ENCODE results near the gene QRICH2. TPM values are rescaled to one million over a fixed set of nuclear protein-coding genes. Genes with fewer than 3 reads are reported as not detected.

QRICH2 gene
- total and polyA plus RNA-seq, 2 donors from 2014 or later = 2.0 to 2.5 TPM

DNA sequence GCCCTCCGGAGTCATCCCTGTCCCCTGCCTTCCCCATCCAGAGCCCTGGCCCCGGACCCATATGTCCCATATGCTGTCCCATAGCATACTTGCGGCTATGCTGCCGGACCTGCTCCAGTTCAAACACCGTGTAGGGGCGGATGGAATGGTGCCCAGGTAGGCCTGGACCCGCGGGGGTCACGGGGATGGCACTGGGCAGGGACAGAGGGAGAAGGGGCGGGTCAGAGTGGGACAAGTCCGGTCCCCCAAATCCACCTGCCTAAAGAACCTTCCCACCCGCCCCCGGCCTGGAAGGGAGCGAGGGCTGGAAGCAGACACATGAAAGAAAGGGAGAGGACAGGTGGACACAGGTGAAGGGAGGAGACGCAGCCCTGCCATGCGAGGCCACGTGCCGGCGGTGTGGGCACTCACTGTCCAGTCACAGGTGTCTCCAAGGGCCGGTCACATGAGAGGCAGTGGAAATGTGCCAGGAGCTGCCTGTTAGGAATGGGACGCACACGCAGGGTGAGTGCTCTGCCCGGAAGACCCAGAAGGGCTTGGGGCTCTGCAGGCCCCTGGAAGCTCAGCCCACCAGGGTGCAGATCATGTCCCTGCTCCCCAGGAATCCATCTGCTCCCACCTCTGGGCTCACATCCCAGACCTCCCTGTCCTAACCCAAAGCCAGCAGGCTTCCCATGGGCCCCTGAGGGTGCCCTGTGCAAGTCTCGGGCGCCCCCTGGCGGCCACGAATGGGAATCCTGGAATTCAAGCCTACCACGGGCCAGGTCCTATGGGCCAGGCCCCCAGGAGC lies 28.9 kb downstream of the QRICH2 start:
- Histone ChIP-seq H3K36me3 (ENCODE audit: control insufficient read depth in 2 of 3, insufficient read depth in 3 of 3, low read length in 3 of 3) (no peaks in the 10 kb centered on the region), H3K27me3 (ENCODE audit: control insufficient read depth, insufficient read depth, low read length) (no peaks in the 10 kb centered on the region), H3K9ac (ENCODE audit: low read length in 3 of 3) (no peak overlapping the region), H3K9me3 (ENCODE audit: control insufficient read depth in 2 of 3, insufficient read depth in 1 of 3, low read length in 3 of 3) (peaks cover 0 to 2% (median 0%) of the 10 kb centered on the region in 3 donors), H3K4me1 (ENCODE audit: control insufficient read depth in 2 of 3, insufficient read depth in 2 of 3, low read depth in 1 of 3, low read length in 3 of 3) (peaks cover 0 to 6% (median 0%) of the 10 kb centered on the region in 3 donors), H3K4me3 (ENCODE audit: low read length in 3 of 3) (peak overlapping the region in 1 of 3 donors; percentile 29), H3K27ac (ENCODE audit: low read depth in 2 of 2, low read length in 2 of 2) (no peak overlapping the region)
- no peak for FAIRE-seq
- DNase-seq = peak; percentile 86 to 94 (median 91)
- intact Hi-C loops (cut with DNase I) = loop anchor here (5.0 kb wide), 1 partner anchor 157 kb away; no protein-coding TSS in a partner anchor
- TF ChIP-seq, protein P1, sequence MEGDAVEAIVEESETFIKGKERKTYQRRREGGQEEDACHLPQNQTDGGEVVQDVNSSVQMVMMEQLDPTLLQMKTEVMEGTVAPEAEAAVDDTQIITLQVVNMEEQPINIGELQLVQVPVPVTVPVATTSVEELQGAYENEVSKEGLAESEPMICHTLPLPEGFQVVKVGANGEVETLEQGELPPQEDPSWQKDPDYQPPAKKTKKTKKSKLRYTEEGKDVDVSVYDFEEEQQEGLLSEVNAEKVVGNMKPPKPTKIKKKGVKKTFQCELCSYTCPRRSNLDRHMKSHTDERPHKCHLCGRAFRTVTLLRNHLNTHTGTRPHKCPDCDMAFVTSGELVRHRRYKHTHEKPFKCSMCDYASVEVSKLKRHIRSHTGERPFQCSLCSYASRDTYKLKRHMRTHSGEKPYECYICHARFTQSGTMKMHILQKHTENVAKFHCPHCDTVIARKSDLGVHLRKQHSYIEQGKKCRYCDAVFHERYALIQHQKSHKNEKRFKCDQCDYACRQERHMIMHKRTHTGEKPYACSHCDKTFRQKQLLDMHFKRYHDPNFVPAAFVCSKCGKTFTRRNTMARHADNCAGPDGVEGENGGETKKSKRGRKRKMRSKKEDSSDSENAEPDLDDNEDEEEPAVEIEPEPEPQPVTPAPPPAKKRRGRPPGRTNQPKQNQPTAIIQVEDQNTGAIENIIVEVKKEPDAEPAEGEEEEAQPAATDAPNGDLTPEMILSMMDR (IDR thresholded peaks at IDR 0.05; ENCODE audit: borderline replicate concordance, extremely low read depth, insufficient read depth) = peak; percentile 94

DNA sequence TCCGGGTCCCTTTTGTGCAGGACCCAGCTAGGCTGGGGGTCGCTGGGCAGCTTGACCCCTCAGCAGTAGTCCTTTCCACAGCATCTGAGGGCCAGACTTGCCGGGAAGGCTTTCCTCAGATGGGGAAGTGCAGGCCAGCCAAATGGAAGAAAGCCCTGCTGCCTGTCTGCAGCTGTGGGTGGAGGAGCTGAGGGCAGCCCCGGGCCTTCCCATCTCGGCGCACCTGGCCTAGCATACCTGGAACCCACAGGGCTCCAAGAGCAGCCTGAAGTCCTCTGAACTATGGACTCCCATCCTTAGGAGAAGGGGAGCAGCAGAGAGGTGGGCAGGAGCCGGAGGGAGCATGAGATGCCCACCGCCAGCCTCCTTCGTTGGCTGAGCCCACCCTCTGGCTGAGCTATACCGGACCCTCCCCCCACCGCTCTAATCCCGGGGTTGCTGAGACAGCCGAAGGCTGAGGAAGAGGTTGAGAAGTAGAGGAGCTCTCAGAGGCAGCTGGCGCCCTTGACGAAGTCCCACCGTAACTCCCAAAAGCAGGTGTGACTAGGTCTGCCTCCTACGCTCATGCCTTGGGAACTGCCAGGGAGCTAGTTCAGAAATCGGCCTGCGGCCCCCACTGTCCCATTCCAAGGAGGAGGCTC lies 29.7 kb downstream of the QRICH2 start:
- Histone ChIP-seq H3K9me3 (ENCODE audit: control insufficient read depth in 2 of 3, insufficient read depth in 1 of 3, low read length in 3 of 3) (peaks cover 0 to 2% (median 0%) of the 10 kb centered on the region in 3 donors), H3K27me3 (ENCODE audit: control insufficient read depth, insufficient read depth, low read length) (no peaks in the 10 kb centered on the region), H3K9ac (ENCODE audit: low read length in 3 of 3) (no peak overlapping the region), H3K36me3 (ENCODE audit: control insufficient read depth in 2 of 3, insufficient read depth in 3 of 3, low read length in 3 of 3) (no peaks in the 10 kb centered on the region), H3K4me3 (ENCODE audit: low read length in 3 of 3) (no peak overlapping the region), H3K4me1 (ENCODE audit: control insufficient read depth in 2 of 3, insufficient read depth in 2 of 3, low read depth in 1 of 3, low read length in 3 of 3) (peaks cover 0 to 6% (median 0%) of the 10 kb centered on the region in 3 donors), H3K27ac (ENCODE audit: low read depth in 2 of 2, low read length in 2 of 2) (no peak overlapping the region)
- DNase-seq (no peak), FAIRE-seq (no peak)
- TF ChIP-seq, protein P1 (IDR thresholded peaks at IDR 0.05; ENCODE audit: borderline replicate concordance, extremely low read depth, insufficient read depth) = no peak
- intact Hi-C loops (cut with DNase I) = loop anchor here (5.0 kb wide), 1 partner anchor 156 kb away; no protein-coding TSS in a partner anchor

DNA sequence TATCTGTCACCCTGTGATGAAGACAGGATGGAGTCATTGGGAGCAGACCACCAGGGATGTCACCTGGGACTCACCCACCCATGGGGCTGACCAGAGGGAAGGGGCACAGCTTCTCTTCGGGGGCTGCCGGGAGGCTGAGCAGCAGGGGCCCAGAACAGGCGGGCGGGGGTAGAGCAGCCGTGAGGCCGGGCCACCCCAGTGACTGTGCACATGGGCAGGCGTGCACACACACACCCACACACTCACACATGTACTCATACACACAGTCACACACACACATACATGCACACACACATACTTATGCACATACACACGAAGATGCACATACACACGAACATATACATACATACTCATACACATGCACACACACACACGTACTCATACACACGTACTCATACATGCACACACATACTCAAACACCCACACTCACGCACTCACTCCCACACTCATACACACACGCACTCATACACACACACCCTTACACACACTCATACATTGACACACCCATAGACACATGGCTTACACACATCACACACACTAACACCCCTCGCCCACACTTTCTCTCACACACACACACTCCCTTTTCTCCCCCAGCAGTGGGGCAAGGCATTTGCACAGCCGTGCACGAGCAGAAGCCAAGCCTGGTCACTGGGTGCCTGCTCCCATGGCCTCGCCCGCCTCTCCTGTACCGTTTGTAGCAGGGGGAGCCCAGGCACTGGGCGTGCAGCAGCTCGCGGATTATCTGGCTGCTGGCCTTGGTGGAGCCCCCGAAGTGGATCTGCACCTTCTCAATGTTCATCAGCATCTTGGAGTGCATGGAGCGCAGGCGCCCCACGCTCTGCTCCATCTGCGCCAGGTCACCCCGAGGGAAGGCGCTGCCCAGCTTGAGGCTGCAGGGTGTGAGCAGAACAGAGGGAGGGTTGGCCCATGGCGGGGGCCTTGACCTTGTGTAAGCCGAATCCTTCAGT lies 30.5 kb downstream of the QRICH2 start:
- Histone ChIP-seq H3K9me3 (ENCODE audit: control insufficient read depth in 2 of 3, insufficient read depth in 1 of 3, low read length in 3 of 3) (peaks cover 0 to 2% (median 0%) of the 10 kb centered on the region in 3 donors), H3K4me1 (ENCODE audit: control insufficient read depth in 2 of 3, insufficient read depth in 2 of 3, low read depth in 1 of 3, low read length in 3 of 3) (peaks cover 0 to 6% (median 0%) of the 10 kb centered on the region in 3 donors), H3K27ac (ENCODE audit: low read depth in 2 of 2, low read length in 2 of 2) (no peak overlapping the region), H3K4me3 (ENCODE audit: low read length in 3 of 3) (peak overlapping the region in 1 of 3 donors; percentile 0), H3K27me3 (ENCODE audit: control insufficient read depth, insufficient read depth, low read length) (no peaks in the 10 kb centered on the region), H3K9ac (ENCODE audit: low read length in 3 of 3) (no peak overlapping the region), H3K36me3 (ENCODE audit: control insufficient read depth in 2 of 3, insufficient read depth in 3 of 3, low read length in 3 of 3) (no peaks in the 10 kb centered on the region)
- DNase-seq (no peak), FAIRE-seq (no peak)
- intact Hi-C loops (cut with DNase I) = loop anchor here (5.0 kb wide), 1 partner anchor 155 kb away; no protein-coding TSS in a partner anchor
- TF ChIP-seq, protein P1 (IDR thresholded peaks at IDR 0.05; ENCODE audit: borderline replicate concordance, extremely low read depth, insufficient read depth) = no peak
